ENCODE data around the gene STARD10.

STARD10 gene

GRCh38 chr11:72740562-72741428, 53.1 kb downstream of the STARD10 start:
- in situ Hi-C loops (cut with MboI; ENCODE audit: low pct_unique_long_range_greater_than_20kb, low sequenced_read_pairs) = no loop called here
- no peak for DNase-seq

DNA sequence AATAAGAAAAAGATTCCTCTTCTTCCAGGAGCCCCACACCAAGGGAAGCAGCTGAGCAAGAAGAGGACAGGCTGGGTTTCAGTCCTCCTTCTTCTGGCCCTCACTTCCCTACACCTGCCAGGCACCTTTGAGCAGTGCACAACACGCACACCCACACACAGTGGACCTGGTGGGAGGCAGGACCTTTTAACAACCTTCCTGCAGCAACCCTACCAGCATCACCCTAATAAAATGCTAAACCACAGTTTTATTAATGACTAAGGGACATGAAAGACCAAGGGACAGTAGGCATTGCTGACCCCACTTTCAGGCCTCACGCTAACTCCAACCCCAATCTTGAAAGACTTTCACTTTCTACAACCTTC, 53.8 kb downstream of the STARD10 start:
- in situ Hi-C loops (cut with MboI; ENCODE audit: low pct_unique_long_range_greater_than_20kb, low sequenced_read_pairs) = no loop called here
- no peak for DNase-seq

GRCh38 chr11:72739240-72740059, 54.4 kb downstream of the STARD10 start:
- in situ Hi-C loops (cut with MboI; ENCODE audit: low pct_unique_long_range_greater_than_20kb, low sequenced_read_pairs) = no loop called here
- DNase-seq = no peak

GRCh38 chr11:72738199-72739141, 55.4 kb downstream of the STARD10 start:
- peak; percentile 65 for DNase-seq
- in situ Hi-C loops (cut with MboI; ENCODE audit: low pct_unique_long_range_greater_than_20kb, low sequenced_read_pairs) = no loop called here

- in situ Hi-C loops (cut with MboI; ENCODE audit: low pct_unique_long_range_greater_than_20kb, low sequenced_read_pairs) = no loop called here
These were observed 56.5 kb downstream of the STARD10 start for GRCh38 chr11:72737336-72737735.

DNA sequence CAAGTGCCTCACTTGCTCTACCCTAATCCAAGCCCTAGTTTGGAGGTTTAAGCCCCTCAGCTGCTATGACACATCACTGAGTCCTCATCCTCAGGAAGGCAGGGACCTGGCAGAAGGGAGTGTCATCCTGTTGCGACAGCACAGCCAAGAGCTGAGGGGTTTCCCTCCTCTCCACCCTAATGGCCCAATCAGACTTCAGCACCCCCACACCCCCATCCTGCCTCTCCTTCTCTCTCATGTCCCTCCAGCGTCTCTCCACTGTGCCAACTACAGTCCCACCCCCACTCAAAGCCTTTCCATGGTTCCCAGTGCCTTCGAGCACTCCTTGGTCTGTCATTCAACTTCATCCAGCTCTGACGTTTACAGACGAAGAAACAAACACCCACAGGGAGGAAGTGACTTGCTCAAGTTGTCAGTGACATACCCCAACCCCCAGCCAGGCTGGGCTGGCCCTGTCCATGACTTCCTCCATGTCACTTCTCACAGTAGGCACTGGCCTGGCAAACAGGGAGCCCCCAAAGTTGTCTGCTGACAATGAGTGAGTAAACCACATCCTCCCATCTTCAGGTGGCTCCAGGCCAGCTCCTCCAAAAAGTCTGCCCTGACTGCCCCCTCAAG, 57.3 kb downstream of the STARD10 start:
- in situ Hi-C loops (cut with MboI; ENCODE audit: low pct_unique_long_range_greater_than_20kb, low sequenced_read_pairs) = no loop called here
- peak; percentile 89 for DNase-seq

More at GRCh38 chr11:72737336-72737735, 56.5 kb downstream of the STARD10 start:
- no peak for DNase-seq

GRCh38 chr11:72735495-72736027, 58.3 kb downstream of the STARD10 start:
- in situ Hi-C loops (cut with MboI; ENCODE audit: low pct_unique_long_range_greater_than_20kb, low sequenced_read_pairs) = no loop called here

DNA sequence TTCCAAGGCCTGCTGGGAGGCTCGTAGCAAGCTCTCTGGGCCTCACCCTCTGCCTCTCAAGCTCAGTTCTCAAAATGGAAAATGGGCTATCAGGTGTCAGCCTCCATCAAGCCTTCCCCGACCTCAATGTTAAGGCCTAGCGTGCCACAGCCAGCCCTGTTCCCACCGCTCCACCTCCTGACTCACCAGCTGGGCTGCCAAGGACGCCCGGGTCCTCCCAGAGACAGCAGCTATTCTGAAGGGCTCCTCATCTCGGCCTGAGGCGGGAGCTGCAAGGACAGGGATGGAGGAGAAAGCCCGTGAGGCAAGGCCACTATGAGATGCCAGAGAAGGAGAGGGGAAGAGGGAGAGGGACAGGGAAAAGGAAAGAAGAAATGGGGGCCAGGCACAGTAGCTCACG, 61.5 kb downstream of the STARD10 start:
- no peak for DNase-seq
- in situ Hi-C loops (cut with MboI; ENCODE audit: low pct_unique_long_range_greater_than_20kb, low sequenced_read_pairs) = no loop called here

More at GRCh38 chr11:72735495-72736027, 58.3 kb downstream of the STARD10 start:
- peak; percentile 49 for DNase-seq

DNA sequence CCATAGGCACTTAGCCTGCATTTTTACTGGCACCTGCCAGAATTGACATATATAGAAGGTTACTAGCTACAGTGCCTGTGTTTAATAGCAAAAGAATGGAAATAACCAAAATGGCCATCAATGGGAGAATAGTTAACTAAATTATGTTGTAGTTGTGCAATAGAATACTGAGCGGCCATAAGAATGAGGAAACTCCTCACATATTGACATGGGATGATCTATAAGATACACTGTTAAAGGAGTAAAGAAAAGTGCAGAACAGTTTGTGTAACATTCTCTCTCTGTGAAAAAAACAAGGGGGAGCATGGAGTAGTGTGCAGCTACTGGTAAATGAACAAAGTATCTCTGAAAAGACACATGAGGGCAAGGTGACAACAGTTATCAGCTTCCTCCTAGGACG, 63.1 kb downstream of the STARD10 start:
- no peak for DNase-seq
- in situ Hi-C loops (cut with MboI; ENCODE audit: low pct_unique_long_range_greater_than_20kb, low sequenced_read_pairs) = no loop called here

DNA sequence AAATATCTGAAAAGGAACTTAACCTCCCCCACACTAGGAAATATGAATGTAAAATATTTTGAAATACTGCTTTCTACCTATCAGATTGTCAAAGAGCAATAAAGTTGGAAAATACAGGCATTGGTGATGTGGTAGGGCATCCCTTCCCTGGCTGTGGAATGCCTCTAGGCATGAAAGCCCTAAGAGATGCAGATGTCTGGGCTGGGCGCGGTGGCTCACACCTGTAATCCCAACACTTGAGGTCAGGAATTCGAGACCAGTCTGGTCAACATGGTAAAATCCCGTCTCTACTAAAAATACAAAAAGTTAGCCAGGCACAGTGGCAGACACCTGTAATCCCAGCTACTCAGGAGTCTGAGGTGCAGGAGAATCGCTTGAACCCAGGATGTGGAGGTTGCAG, 63.6 kb downstream of the STARD10 start:
- DNase-seq = no peak
- in situ Hi-C loops (cut with MboI; ENCODE audit: low pct_unique_long_range_greater_than_20kb, low sequenced_read_pairs) = no loop called here

GRCh38 chr11:72727521-72727920, 66.3 kb downstream of the STARD10 start:
- in situ Hi-C loops (cut with MboI; ENCODE audit: low pct_unique_long_range_greater_than_20kb, low sequenced_read_pairs) = no loop called here
- DNase-seq = no peak

- DNase-seq = no peak
- in situ Hi-C loops (cut with MboI; ENCODE audit: low pct_unique_long_range_greater_than_20kb, low sequenced_read_pairs) = no loop called here
These were observed 67.3 kb downstream of the STARD10 start for GRCh38 chr11:72726266-72727220.

GRCh38 chr11:72725724-72726028, 68.2 kb downstream of the STARD10 start:
- in situ Hi-C loops (cut with MboI; ENCODE audit: low pct_unique_long_range_greater_than_20kb, low sequenced_read_pairs) = no loop called here
- DNase-seq = no peak

DNA sequence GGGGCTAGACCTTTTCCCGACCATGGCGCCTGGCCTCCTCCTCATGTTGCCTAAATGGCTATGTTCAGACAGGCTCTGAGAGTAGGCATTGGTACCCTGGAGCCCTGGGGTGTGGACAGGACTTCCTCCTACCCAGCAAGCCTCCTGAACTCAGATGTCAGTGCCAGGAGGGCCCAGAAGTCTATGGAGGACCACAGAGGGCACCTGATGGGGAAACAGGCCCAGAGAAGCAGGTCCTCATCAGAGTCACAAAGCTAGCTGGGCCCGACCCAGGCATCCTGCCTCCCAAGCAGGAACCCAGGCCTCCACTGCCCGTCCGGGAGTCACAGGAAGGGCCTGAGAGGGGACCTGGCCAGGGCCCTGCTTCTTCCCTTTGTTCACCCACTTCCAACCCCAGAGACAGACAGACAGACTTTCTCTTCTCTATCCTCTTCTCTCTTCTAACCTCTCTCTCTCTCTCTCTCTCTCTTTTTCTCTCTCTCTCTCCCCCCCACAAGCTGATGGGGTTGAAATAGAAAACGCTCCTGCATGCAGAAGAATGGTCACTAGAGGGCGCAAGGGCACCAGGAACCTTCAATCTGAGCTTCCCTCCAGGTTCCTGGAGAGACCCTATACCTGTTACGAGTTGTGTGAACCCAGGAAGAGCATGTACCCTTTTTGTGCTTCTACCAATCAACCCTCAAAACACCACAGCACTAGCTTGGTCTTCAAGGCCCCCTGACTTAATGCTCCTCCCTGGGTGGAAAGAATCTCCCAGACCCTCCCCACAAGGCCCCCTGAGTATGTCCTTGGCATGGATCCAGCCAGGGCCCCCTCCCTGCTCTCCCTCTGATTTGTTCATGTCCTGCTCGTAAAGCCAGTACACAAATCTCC, 68.8 kb downstream of the STARD10 start:
- peak; percentile 91 for DNase-seq
- in situ Hi-C loops (cut with MboI; ENCODE audit: low pct_unique_long_range_greater_than_20kb, low sequenced_read_pairs) = no loop called here

DNA sequence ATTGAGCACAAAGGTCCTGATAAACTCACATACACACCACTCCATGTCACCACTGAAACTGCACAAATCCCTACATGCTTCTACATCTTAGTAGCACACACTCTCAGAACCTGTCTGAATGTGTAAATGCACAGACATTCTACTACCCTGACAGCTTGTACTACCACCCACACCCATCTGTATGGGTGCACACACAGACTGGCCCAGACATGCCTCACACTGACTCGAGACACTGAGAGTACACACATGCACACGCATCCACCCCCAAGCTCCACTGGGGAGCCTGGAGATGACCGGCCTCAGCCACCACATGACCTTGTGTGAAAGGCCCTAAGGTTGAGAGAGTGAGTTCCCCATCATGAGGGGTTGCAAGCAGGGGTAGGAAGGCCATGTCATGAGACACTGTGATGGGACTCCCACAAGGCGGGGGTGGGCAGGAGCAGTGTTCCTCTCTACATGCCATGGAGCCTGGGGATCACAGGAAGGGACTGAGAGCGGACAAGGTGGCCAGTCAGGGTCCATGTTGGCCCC, 69.8 kb downstream of the STARD10 start:
- no peak for DNase-seq
- in situ Hi-C loops (cut with MboI; ENCODE audit: low pct_unique_long_range_greater_than_20kb, low sequenced_read_pairs) = no loop called here

GRCh38 chr11:72723508-72723907, 70.3 kb downstream of the STARD10 start:
- no peak for DNase-seq
- in situ Hi-C loops (cut with MboI; ENCODE audit: low pct_unique_long_range_greater_than_20kb, low sequenced_read_pairs) = no loop called here
